Neural progenitor cell (in vitro differentiated cells): ENCODE measurements around the gene TTLL10.

ENCODE experiments used
- CTCF ChIP-seq: fragments of 200-600 bp; sonication (generic); IDR thresholded peaks from 2 replicates; pipeline ENCODE4 v1.5.1; 2017; ENCODE audit warnings: antibody characterized with exemption, mild to moderate bottlenecking
- EZH2 ChIP-seq: fragments of 200-600 bp; sonication (generic); IDR thresholded peaks from 2 replicates; pipeline ENCODE4 v1.6.1; 2017; ENCODE audit warnings: antibody characterized with exemption, mild to moderate bottlenecking, moderate library complexity
- EZH2phosphoT487 ChIP-seq: fragments of 200-600 bp; sonication (generic); IDR thresholded peaks from 2 replicates; pipeline ENCODE4 v1.6.1; 2017; ENCODE audit warnings: antibody characterized with exemption

- TF ChIP-seq CTCF (no peak), EZH2phosphoT487 (no peak), EZH2 (no peak)
Measured at GRCh38 chr1:1211541-1212441, 38.1 kb downstream of the TTLL10 start.
